Kidney capillary endothelial cell (primary cell): ENCODE data around the gene PCSK6.
"Not testable (repeated sequence)": the region's sequence is repeated elsewhere in the genome, so short reads cannot be mapped to it uniquely, and the experiment has no call there.

Source experiments
- DNase-seq: peaks from one replicate; pipeline ENCODE4 v3.0.0-alpha.2; 2018; ENCODE audit warnings: low spot score

Gene PCSK6

GRCh38 chr15:101376615-101377395, 112.7 kb downstream of the PCSK6 start:
- DNase-seq, result no peak

GRCh38 chr15:101375006-101375405, 114.5 kb downstream of the PCSK6 start:
- DNase-seq, result not testable (repeated sequence)

- no peak for DNase-seq
These were observed 115.2 kb downstream of the PCSK6 start for GRCh38 chr15:101374326-101374725.

GRCh38 chr15:101373577-101373976, 115.9 kb downstream of the PCSK6 start:
- DNase-seq, result no peak

GRCh38 chr15:101372960-101373525, 116.5 kb downstream of the PCSK6 start:
- no peak for DNase-seq

GRCh38 chr15:101372149-101372577, 117.3 kb downstream of the PCSK6 start:
- no peak for DNase-seq

GRCh38 chr15:101371519-101371918, 118.0 kb downstream of the PCSK6 start:
- no peak for DNase-seq

GRCh38 chr15:101371081-101371480, 118.4 kb downstream of the PCSK6 start:
- DNase-seq, result no peak

- no peak for DNase-seq
These were observed 119.0 kb downstream of the PCSK6 start for GRCh38 chr15:101370330-101371024.

- no peak for DNase-seq
These were observed 119.8 kb downstream of the PCSK6 start for GRCh38 chr15:101369676-101370075.

GRCh38 chr15:101368861-101369642, 120.5 kb downstream of the PCSK6 start:
- DNase-seq, result no peak

- DNase-seq, result no peak
These were observed 121.3 kb downstream of the PCSK6 start for GRCh38 chr15:101368086-101368780.

- DNase-seq, result no peak
These were observed 122.7 kb downstream of the PCSK6 start for GRCh38 chr15:101366853-101367252.

- DNase-seq, result no peak
These were observed 126.4 kb downstream of the PCSK6 start for GRCh38 chr15:101362986-101363566.

GRCh38 chr15:101362359-101362758, 127.1 kb downstream of the PCSK6 start:
- DNase-seq, result no peak

- peak; percentile 7 for DNase-seq
These were observed 128.1 kb downstream of the PCSK6 start for GRCh38 chr15:101361418-101361817.

GRCh38 chr15:101359365-101359947, 130.1 kb downstream of the PCSK6 start:
- DNase-seq, result no peak

- DNase-seq, result no peak
These were observed 130.6 kb downstream of the PCSK6 start for GRCh38 chr15:101358895-101359294.

GRCh38 chr15:101357885-101358284, 131.6 kb downstream of the PCSK6 start:
- no peak for DNase-seq

GRCh38 chr15:101357333-101357732, 132.2 kb downstream of the PCSK6 start:
- no peak for DNase-seq
